ENCODE data around the gene FUT9.
"Not testable (repeated sequence)": the region's sequence is repeated elsewhere in the genome, so short reads cannot be mapped to it uniquely, and the experiment has no call there.

The FUT9 gene

DNA sequence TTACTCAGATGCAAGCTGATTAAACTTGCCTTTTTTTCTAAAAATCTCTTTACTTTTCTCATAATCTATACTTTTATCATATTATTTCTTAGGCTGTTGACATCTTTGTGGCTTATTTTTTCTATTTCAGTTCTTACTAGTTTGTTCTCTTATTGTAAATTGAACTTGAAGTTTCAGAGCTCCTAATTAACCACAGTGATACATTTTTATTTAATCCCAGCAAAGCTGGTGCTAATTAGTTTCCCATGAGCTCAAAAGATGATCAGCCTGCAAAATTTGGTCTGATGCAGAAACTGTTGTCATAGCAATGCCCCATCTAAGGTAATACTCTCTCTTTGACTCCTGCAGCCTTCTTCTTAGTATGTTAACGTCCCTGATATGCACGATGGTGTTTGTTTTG is 170.3 kb downstream of the FUT9 start:
- DNase-seq (ENCODE audit: low read depth in 3 of 3) = no peak

DNA sequence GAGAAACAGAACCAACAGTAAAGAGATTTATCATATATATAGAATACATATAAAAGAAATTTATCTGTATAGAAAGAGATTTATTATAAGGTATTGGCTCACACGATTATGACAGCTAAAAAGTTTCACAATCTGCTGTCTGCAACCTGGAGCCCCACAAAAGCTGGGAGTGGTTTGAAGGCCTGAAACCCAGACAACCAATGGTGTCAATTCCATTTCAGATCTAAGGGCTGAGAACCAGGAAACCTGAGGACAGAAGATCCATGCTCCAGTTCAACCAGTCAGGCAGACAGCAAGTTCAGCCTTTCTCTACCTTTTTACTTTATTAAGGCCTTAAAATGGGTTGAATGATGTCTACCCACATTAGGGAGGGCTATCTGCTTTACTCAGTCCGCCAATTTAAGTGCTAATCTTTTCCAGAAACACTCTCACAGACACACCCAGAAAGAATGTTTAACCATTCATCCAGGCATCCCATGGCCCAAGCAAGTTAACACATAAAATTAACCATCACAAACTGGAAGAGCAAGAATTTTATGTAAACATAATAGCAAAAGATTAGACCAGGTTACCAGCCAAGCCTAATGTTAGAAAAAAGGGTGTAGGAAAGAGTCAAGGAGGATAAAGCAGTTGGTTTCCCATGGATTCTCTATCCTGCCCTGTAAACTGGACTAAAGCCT is 170.9 kb downstream of the FUT9 start:
- no peak for DNase-seq (ENCODE audit: low read depth in 3 of 3)

DNA sequence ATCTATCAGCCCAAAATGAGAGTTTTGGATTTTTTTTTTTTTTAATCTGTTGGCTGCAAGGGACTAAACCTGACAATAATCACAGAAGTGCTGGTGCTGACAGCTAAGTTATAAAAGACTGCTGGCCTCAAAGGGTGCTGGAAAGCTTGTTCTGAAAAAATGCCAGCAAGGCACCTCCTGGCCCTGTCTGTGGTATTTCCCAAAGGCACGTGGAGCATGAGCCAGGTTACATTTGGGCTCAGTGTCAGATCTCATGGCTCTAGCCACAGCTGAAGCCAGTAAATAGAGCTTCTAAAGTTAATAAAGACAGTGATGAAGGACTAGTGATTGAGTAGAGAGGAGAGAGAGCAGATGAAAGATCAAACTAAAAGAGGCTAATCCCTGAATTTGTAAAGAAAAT is 178.9 kb downstream of the FUT9 start:
- no peak for DNase-seq (ENCODE audit: low read depth in 3 of 3)

DNA sequence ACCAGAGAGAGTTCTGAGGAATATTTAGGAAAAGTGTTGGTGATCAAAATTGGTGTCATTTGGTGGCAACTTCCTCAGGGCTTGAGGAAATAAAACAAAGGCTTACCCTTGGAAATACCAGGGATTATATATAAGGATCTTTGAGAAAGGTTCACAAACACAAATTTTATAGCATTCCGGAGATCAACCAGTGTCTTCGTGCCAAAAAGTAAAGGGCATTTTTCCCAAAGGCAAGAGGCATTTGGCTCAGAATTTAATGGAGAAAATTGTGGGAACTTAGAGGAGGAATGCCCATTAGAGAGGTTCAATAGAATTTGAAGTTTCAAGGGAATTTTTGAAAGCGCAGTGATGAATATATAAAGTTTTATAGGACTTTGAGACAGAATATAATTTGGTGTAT is 179.5 kb downstream of the FUT9 start:
- DNase-seq (ENCODE audit: low read depth in 3 of 3) = no peak

DNA sequence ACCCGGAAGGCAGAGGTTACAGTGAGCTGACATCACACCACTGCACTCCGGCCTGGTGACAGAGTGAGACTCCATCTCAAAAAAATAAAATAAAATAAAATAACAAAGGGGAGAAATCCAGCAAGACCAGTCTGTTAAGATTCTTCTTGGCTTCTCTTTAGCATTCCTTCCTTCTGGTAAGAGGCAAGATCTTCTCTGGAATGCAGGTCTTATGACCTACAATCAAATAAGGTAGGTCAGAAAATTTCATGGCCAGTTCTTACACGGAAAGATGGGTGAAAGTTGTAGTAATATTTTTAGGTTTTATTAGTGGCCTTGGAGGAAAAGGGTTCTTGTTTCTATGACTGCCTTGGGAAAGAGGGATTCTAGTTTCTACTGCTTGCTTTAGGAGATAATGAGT is 180.9 kb downstream of the FUT9 start:
- no peak for DNase-seq (ENCODE audit: low read depth in 3 of 3)

DNA sequence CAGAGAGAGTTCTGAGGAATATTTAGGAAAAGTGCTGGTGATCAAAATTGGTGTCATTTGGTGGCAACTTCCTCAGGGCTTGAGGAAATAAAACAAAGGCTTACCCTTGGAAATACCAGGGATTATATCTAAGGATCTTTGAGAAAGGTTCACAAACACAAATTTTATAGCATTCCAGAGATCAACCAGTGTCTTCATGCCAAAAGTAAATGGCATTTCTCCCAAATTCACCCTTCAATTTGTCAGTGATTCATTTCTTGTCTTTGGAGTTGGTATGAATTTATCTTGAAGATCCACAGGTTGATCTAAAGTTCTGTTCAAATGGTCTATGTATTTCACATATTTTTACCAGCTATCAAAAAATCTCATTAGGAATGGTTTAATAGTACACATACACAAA is 181.5 kb downstream of the FUT9 start:
- DNase-seq (ENCODE audit: low read depth in 3 of 3) = no peak

DNA sequence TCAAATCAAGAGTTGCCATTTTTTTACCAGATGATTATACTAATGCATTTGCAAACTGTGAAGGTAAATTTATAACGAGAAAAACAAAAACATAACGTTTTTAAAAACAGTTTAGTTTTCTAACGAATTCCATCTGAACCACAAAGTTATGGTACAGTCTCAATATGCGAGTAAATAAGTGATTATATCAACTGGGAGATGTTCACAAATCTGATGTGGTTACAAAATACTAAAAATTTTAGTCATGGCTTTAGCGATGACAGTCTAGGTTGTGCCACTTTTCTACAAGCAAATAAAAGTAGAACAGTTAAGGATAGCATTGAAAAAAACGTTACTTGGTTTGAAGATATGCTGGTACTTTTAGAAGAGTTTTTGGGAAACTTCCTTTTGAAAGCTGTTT is 186.8 kb downstream of the FUT9 start:
- DNase-seq (ENCODE audit: low read depth in 3 of 3) = no peak

DNA sequence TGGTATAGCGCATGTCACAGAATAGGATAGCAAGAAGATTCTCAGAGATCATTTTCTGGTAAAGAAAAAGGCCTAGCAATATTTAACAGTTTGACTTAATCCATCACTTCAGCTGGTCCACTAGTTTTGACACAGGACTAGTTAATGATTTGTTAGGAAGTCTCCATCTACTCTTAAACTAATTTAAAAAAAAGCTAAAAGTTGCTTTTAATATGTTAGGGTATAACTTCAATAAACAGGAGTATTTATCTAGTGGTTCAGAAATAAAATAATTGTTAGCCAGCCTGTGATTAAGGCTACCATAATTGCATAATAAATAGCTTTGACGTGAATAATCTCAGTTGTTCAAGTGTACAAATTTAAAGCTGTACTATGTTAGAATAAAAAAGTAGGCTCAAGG is 195.6 kb downstream of the FUT9 start:
- no peak for DNase-seq (ENCODE audit: low read depth in 3 of 3)

DNA sequence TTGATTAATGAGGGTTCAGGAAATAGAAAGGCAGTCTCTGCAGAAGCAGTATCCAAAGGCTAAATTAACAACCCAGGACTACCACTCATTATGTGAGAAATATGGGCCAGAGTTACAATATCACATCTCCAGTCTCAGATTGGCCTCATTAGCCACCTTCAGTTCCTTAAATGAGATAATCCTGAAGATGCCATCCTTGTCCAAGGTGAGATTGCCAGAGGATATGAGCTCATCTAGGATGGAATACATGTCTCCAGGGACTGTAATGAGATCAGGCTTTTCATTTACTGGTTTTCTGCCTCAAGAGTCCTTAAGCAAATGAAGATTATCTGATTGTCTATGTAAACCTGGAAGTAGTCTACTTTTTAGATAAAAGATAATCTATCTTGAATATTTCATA is 196.3 kb downstream of the FUT9 start:
- DNase-seq (ENCODE audit: low read depth in 3 of 3) = no peak

DNA sequence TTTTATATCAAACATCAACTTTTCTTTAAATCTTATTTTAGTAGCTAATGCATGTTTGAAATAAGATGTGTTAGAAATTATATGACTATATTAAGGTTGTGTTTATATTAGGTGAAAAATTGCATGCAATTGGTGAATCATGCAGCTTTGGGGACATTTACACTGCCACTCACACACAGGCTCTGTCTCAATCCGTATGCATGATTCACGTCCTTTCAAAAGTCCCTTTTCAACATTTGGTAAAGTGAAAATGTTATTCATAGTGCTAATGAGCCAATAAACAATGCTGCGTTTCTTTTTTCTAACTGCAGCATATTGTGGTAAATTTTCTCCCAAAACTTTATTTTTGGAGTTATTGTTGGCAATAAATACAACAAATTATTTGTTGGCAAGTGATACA is 198.0 kb downstream of the FUT9 start:
- DNase-seq (ENCODE audit: low read depth in 3 of 3) = no peak

DNA sequence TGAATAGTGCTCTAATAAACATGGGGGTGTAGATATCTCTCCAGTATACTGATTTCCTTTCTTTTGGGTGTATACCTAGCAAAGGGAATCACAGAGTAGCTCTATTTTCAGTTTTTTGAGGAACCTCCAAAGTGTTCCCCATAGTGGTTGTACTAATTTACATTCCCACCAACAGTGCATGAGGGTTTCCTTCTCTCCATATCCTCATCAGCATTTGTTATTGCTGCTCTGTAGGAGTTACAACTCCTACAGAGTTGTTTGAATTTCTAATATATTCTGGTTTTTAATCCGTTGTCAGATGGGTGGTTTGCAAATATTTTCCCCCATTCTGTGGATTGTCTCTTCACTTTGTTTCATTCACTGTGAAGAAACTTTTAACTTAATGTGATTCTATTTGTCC is 207.9 kb downstream of the FUT9 start:
- no peak for DNase-seq (ENCODE audit: low read depth in 3 of 3)

DNA sequence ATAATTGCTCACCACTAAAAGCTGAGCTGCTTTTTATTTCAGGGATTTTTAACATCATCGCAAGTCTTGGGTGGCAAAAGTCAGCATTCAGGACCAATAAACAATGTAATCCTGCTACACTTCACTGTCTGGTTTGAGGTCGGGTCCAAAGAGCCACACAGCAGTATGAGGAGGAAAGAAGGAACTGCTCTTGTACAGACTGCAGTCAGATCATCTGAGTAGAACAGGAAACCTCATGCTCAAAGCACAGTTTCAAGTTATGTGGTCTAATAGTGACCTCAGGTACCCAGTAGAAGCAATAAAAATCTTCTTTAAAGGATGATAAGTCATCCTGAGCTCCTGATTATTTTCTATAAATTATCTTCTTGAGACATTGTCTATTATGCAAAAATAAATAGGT is 211.4 kb downstream of the FUT9 start:
- DNase-seq (ENCODE audit: low read depth in 3 of 3) = no peak

DNA sequence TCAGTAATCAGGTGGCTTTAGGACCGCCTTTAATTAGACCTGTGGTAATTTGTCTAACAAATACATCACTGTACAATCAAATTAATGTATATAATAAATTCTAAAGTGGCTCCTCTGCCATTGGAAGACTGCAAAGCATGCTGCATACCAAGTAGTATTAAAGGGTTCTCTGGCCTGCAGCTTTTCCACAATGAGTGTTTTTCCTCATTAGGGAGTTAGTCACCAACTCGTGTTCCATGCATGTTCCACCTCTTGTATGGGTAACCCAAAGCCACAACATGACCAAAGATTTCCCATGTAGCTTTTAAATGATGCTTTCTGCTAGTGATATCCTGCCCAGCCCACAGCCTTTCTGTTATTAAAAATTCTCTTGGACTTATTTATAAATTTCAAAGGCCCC is 218.7 kb downstream of the FUT9 start:
- no peak for DNase-seq (ENCODE audit: low read depth in 3 of 3)

DNA sequence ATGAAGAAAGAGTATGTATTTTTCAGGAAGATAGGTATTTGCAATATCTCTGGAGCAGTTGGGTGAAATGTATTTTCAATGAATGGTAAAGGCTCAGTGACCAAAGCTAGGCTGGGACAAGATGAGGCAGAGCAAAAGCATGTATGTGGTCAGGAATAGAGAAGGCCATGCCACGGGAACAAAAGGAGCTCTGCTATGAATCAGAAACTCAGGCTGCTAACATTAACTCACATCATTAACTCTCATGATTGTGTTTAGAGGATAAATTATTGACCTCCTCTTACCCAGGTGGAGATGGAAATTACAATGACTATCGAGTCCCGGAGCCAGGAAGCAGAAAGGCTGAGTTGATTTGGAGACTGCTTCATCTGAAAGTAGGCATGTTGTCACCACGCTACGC is 220.2 kb downstream of the FUT9 start:
- no peak for DNase-seq (ENCODE audit: low read depth in 3 of 3)

DNA sequence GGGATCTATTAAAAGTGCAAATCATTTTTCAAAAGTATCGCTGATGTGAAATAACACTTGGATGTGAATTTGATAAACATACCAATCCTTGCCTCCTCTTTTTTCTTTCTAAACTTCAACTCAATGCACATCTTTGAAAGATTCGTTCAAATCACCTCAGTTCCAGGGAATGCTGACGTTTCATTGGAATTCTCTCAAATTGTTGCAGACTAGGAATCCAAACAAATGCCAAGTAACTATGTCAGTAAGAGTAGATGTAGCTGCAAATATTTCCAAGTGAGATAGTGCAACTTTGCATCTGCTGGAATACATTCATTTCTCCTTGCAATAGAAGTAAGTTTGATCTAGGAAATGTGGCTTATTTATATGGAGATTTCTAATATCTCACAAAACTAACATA is 220.7 kb downstream of the FUT9 start:
- no peak for DNase-seq (ENCODE audit: low read depth in 3 of 3)

DNA sequence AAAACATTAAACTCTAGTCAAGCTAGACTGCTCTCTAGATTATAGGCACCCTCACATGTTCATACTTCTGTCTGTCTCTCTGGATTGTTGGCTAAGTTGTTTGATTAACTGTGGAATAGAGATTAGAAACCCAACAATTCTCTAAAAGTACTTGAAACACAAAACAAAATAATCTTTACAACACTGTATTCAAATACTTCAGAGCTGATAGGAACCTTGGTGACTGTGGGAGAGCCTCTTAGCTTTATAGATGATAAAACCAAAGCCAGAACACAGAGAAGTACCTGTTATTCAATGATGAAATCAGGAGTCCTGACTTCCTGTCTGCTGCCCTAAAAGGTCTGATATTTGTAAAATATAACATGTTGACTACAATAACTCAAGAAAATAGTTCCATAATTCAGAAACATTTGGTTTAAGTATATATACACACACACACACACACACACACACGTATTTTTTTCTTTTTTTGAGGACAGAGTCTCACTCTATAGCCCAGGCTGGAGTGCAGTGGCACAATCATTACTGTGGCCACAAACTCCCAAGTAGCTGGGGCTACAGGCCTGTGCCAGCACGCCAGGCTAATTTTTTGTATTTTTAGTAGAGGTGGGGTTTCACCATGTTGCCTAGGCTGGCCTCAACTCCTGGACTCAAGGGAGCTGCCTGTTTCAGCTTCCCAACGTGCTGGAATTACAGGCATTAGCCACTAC is 222.0 kb downstream of the FUT9 start:
- no peak for DNase-seq (ENCODE audit: low read depth in 3 of 3)

DNA sequence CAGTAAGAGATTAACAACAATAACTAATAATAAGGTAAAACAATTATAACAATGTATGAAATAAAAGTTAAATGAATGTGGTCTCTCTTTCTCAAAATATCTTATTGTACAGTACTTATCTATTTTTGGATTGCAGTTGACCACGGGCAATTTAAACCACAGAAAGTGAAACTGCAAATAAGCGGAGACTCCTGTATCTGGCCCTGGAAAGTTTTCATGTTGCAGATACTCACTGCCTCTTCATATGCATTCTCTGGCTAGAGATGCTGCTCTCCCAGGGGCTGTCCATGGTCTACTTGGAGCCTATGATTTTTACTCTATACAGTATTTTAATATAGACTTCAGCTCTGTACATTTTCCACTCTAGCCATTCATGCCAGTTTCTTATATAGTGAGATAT is 230.8 kb downstream of the FUT9 start:
- no peak for DNase-seq (ENCODE audit: low read depth in 3 of 3)

DNA sequence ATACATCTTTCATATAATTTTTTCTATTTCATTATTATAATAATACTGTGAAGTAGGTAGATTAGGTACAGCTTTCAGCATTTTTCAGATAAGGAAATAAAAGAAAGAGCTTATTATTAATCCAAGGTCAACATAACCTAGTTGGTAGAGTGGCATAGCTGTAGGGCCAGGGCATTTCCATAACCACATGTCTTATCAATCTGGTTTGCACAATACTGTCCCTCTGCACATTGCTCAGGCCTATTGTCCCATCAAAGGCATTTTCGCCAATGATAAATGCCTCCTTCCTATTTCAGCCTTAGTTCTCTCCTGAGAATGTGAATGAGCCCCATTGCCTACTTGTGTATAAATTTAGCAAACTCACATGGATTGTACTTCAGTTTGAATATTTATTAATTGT is 234.0 kb downstream of the FUT9 start:
- DNase-seq (ENCODE audit: low read depth in 3 of 3) = no peak

DNA sequence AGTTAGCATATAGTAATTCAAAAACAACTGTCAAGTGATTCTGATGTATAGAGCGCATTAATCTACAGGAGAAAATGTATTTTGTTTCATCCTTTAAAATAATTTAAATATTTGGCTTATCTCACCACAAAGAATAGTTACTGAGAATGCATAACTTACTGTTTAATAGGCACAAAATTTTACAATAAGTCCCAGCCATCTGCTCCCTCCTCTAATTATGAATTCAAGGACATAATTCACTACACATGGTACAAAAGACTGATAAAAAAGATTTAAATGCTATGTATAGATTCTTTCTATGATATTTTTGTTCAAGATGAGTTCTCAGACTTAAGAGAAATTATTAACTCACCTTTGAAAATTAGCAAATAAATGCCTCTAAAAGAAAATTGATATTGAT is 242.0 kb downstream of the FUT9 start:
- no peak for DNase-seq (ENCODE audit: low read depth in 3 of 3)

DNA sequence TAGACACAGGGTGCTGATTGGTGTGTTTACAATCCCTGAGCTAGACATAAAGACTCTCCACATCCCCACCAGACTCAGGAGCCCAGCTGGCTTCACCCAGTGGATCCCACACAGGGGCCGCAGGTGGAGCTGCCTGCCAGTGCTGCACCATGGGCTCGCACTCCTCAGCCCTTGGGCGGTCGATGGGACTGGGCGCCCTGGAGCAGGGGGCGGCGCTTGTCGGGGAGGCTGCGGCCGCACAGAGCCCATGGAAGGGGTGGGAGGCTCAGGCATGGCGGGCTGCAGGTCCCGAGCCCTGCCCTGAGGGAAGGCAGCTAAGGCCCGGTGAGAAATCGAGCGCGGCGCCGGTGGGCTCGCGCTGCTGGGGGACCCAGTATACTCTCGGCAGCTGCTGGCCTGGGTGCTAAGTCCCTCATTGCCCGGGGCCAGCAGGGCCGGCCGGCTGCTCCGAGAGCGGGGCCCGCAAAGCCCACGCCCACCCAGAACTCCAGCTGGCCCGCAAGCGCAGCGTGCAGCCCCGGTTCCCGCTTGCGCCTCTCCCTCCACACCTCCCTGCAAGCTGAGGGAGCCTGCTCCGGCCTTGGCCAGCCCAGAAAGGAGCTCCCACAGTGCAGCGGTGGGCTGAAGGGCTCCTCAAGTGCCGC is 245.1 kb downstream of the FUT9 start:
- not testable (repeated sequence) for DNase-seq (ENCODE audit: low read depth in 3 of 3)
